Umbilical cord (tissue), 2 donors: ENCODE data around the gene NTM. TPM values are rescaled to one million over a fixed set of nuclear protein-coding genes. Genes with fewer than 3 reads are reported as not detected.
A peak's percentile ranks its signal among the peaks of the same experiment; 100 is the strongest.

Experiments
- DNase-seq: peaks from one replicate; pipeline ENCODE4 v3.0.0-alpha.2; 2015; ENCODE audit warnings: low spot score
- total RNA-seq: library from RNA; depleted of rRNA; stranded (reverse); fragments of >200 nt; gene quantifications from one replicate; pipeline ENCODE4 v1.2.3, GENCODE V29; 2014; ENCODE audit warnings: low replicate concordance; ENCODE audit not compliant: insufficient read depth

Gene NTM
- total RNA-seq, 1 donor from 2014 or later, result 8.9 TPM

- DNase-seq, result peak; percentile 39
Measured at GRCh38 chr11:131955904-131956303, 585.5 kb downstream of the NTM start.

- no peak for DNase-seq
Measured at GRCh38 chr11:131957201-131957600, 586.8 kb downstream of the NTM start.

GRCh38 chr11:131957875-131958274 is 587.5 kb downstream of the NTM start:
- DNase-seq, result no peak

GRCh38 chr11:131962818-131963217 is 592.4 kb downstream of the NTM start:
- no peak for DNase-seq

- no peak for DNase-seq
Measured at GRCh38 chr11:131964698-131965483, 594.5 kb downstream of the NTM start.

- DNase-seq, result no peak
Measured at GRCh38 chr11:131965504-131965903, 595.1 kb downstream of the NTM start.

GRCh38 chr11:131966667-131967066 is 596.3 kb downstream of the NTM start:
- DNase-seq, result no peak

- no peak for DNase-seq
Measured at GRCh38 chr11:131969261-131969660, 598.8 kb downstream of the NTM start.

GRCh38 chr11:131973061-131973460 is 602.6 kb downstream of the NTM start:
- no peak for DNase-seq

GRCh38 chr11:131975619-131976018 is 605.2 kb downstream of the NTM start:
- DNase-seq, result no peak

- no peak for DNase-seq
Measured at GRCh38 chr11:131976021-131976420, 605.6 kb downstream of the NTM start.

GRCh38 chr11:131977231-131977630 is 606.8 kb downstream of the NTM start:
- DNase-seq, result peak; percentile 40

GRCh38 chr11:131977854-131978253 is 607.4 kb downstream of the NTM start:
- no peak for DNase-seq

GRCh38 chr11:131978351-131978750 is 607.9 kb downstream of the NTM start:
- no peak for DNase-seq

GRCh38 chr11:131979364-131979763 is 608.9 kb downstream of the NTM start:
- DNase-seq, result no peak

GRCh38 chr11:131980199-131980598 is 609.8 kb downstream of the NTM start:
- DNase-seq, result no peak

GRCh38 chr11:131980888-131981668 is 610.7 kb downstream of the NTM start:
- no peak for DNase-seq

- no peak for DNase-seq
Measured at GRCh38 chr11:131982154-131982553, 611.7 kb downstream of the NTM start.

- DNase-seq, result peak; percentile 9
Measured at GRCh38 chr11:131985846-131986301, 615.5 kb downstream of the NTM start.

GRCh38 chr11:131987703-131988102 is 617.3 kb downstream of the NTM start:
- no peak for DNase-seq

GRCh38 chr11:131991606-131992005 is 621.2 kb downstream of the NTM start:
- no peak for DNase-seq

GRCh38 chr11:131993246-131993645 is 622.8 kb downstream of the NTM start:
- no peak for DNase-seq

GRCh38 chr11:131998020-131998419 is 627.6 kb downstream of the NTM start:
- peak; percentile 25 for DNase-seq
